K562 (cell line): ENCODE results near the gene SERPING1.

ENCODE experiments used
- CREBBP ChIP-seq: IDR thresholded peaks from one replicate; pipeline ENCODE4 v1.6.1; 2012; ENCODE audit warnings: low read depth, mild to moderate bottlenecking, control low read depth, inconsistent platforms, low read length
- CTCF ChIP-seq, 3 experiments: IDR thresholded peaks in 2 of 3; conservative IDR thresholded peaks in 1 of 3; 2 replicates each; pipeline ENCODE4 v1.5.1; 2011 to 2012; ENCODE audit warnings: low read length in 3 of 3, mild to moderate bottlenecking in 3 of 3, control low read depth in 2 of 3, improper control_type of control experiment in 1 of 3, inconsistent platforms in 1 of 3, low read depth in 1 of 3, mixed read lengths in 1 of 3, moderate library complexity in 1 of 3; ENCODE audit not compliant: insufficient read depth in 2 of 3
- ELF4 ChIP-seq: fragments of 450-650 bp; formaldehyde crosslinking; IDR thresholded peaks from 2 replicates; pipeline ENCODE4 v1.4.0; 2022; ENCODE audit warnings: missing genetic modification characterization
- FOXM1 ChIP-seq, 2 experiments: fragments of 450-650 bp in 1 of 2; sonication (generic) in 1 of 2; formaldehyde crosslinking in 1 of 2; IDR thresholded peaks; 2 replicates each; pipeline versions ENCODE4 v1.6.1 to v1.9.0; 2017 to 2022; ENCODE audit warnings: low read depth in 2 of 2, mild to moderate bottlenecking in 2 of 2, missing genetic modification reagents in 1 of 2, moderate library complexity in 1 of 2
- RAD21 ChIP-seq, 2 experiments: fragments of 250-450 bp in 1 of 2; fragments of 450-650 bp in 1 of 2; sonication (Bioruptor Pico) in 1 of 2; formaldehyde crosslinking in 1 of 2; IDR thresholded peaks in 1 of 2; conservative IDR thresholded peaks in 1 of 2; 2 replicates each; pipeline versions ENCODE4 v1.4.0 to v1.8.0; 2020 to 2022; ENCODE audit warnings: mild to moderate bottlenecking in 2 of 2, moderate library complexity in 1 of 2
- TAF7 ChIP-seq: fragments of 450-650 bp; IDR thresholded peaks from 2 replicates; pipeline ENCODE4 v1.6.1; 2016; ENCODE audit warnings: missing genetic modification characterization, missing compliant biosample characterization
- ZNF143 ChIP-seq: sonication (generic); formaldehyde crosslinking; IDR thresholded peaks from 2 replicates; pipeline ENCODE4 v1.9.0; 2022; ENCODE audit warnings: mild to moderate bottlenecking, missing genetic modification reagents

GRCh38 chr11:57622263-57622662 lies 24.8 kb downstream of the SERPING1 start:
- TF ChIP-seq FOXM1 (IDR thresholded peaks at IDR 0.05; ENCODE audit: low read depth) (no peak), FOXM1 (CRISPR knock-in tag; IDR thresholded peaks at IDR 0.05; ENCODE audit: low read depth) (no peak), CREBBP (no peak), CTCF (IDR thresholded peaks at IDR 0.05 in 2 of 3, conservative IDR thresholded peaks at IDR 0.05 in 1 of 3; ENCODE audit: insufficient read depth in 2 of 3, low read depth in 1 of 3, low read length in 3 of 3) (no peak), RAD21 (CRISPR knock-in tag; conservative IDR thresholded peaks at IDR 0.05 in 1 of 2, IDR thresholded peaks at IDR 0.05 in 1 of 2) (no peak), ZNF143 (CRISPR knock-in tag) (no peak), TAF7 (tag) (no peak), ELF4 (no peak)
